ENCODE measurements around the gene TLNRD1.

Gene TLNRD1

GRCh38 chr15:81053621-81054020 lies 52.9 kb downstream of the TLNRD1 start:
- no peaks in the 10 kb centered on the region for H3K36me3 ChIP-seq (ENCODE audit: control insufficient read depth, insufficient read depth, low read length)
- no peaks in the 10 kb centered on the region for H3K4me1 ChIP-seq (ENCODE audit: control insufficient read depth, insufficient read depth, low read length, poor library complexity, severe bottlenecking)
- DNase-seq: no peak
- H3K4me3 ChIP-seq (ENCODE audit: insufficient read depth, low read depth, low read length, poor library complexity, severe bottlenecking): no peak overlapping the region
- H3K27me3 ChIP-seq (replicated peaks; ENCODE audit: control insufficient read depth, insufficient read depth, low read length, poor library complexity, severe bottlenecking): no peaks in the 10 kb centered on the region
- H3K9me3 ChIP-seq (ENCODE audit: control insufficient read depth, low read length): no peaks in the 10 kb centered on the region
- no peak overlapping the region for H3K27ac ChIP-seq (ENCODE audit: insufficient read depth, low read length, poor library complexity, severe bottlenecking)

- Histone ChIP-seq H3K4me3 (ENCODE audit: insufficient read depth, low read depth, low read length, poor library complexity, severe bottlenecking) (no peak overlapping the region), H3K36me3 (ENCODE audit: control insufficient read depth, insufficient read depth, low read length) (no peaks in the 10 kb centered on the region), H3K27ac (ENCODE audit: insufficient read depth, low read length, poor library complexity, severe bottlenecking) (no peak overlapping the region), H3K4me1 (ENCODE audit: control insufficient read depth, insufficient read depth, low read length, poor library complexity, severe bottlenecking) (no peaks in the 10 kb centered on the region), H3K9me3 (ENCODE audit: control insufficient read depth, low read length) (no peaks in the 10 kb centered on the region), H3K27me3 (replicated peaks; ENCODE audit: control insufficient read depth, insufficient read depth, low read length, poor library complexity, severe bottlenecking) (no peaks in the 10 kb centered on the region)
- no peak for DNase-seq
These were observed 53.5 kb downstream of the TLNRD1 start for GRCh38 chr15:81054236-81054635.

Data from effector memory CD4-positive, alpha-beta T cell (primary cell).